ENCODE data around the gene PGLYRP1. TPM values are rescaled to one million over a fixed set of nuclear protein-coding genes. Genes with fewer than 3 reads are reported as not detected.

The PGLYRP1 gene
- total and polyA plus RNA-seq, 2 of the 13 experiments (the other 11 are each of a cell fraction or from before 2014, with no cell fraction given), result not detected

GRCh38 chr19:46035986-46036743 lies 13.3 kb upstream of the PGLYRP1 start:
- ATAC-seq, result peak; percentile 43
- CTCF ChIA-PET (ENCODE audit: low intra/inter-chr PET ratio, low total read pairs), result no interaction called here

More at GRCh38 chr19:46035986-46036743, 13.3 kb upstream of the PGLYRP1 start:
- Histone ChIP-seq H4K20me1 (ENCODE audit: insufficient read depth, low read length) (no peaks in the 10 kb centered on the region), H3K4me1 (ENCODE audit: insufficient read depth, low read length) (peaks cover 19% of the 10 kb centered on the region), H3K9ac (ENCODE audit: insufficient read depth, low read depth, low read length) (no peak overlapping the region), H3K27ac (ENCODE audit: extremely low read length, insufficient read depth, low read length) (no peak overlapping the region), H3K27me3 (ENCODE audit: control insufficient read depth in 1 of 2, insufficient read depth in 2 of 2, low read length in 2 of 2) (no peaks in the 10 kb centered on the region), H3K4me3 (replicated peaks in 1 of 3; ENCODE audit: insufficient read depth in 1 of 3, low read depth in 2 of 3, low read length in 3 of 3) (no peak overlapping the region), H3K36me3 (replicated peaks in 1 of 2; ENCODE audit: control insufficient read depth in 1 of 2, insufficient read depth in 2 of 2, low read length in 2 of 2) (no peaks in the 10 kb centered on the region), H3K4me2 (ENCODE audit: low read depth, low read length) (no peak overlapping the region), H3K9me3 (ENCODE audit: low read length) (no peaks in the 10 kb centered on the region), H3K79me2 (ENCODE audit: insufficient read depth, low read length) (no peaks in the 10 kb centered on the region), H2AFZ (ENCODE audit: low read length) (no peak overlapping the region)
- in situ Hi-C loops (cut with HindIII; ENCODE audit: extremely low pct_ligation_motif_present, low pct_unique_long_range_greater_than_20kb) (no loop called here), intact Hi-C loops (cut with micrococcal nuclease; ENCODE audit: unreplicated experiment) (loop anchor here (2.0 kb wide), 2 partner anchors 41 to 79 kb away; no protein-coding TSS in a partner anchor)
- FAIRE-seq, result no peak
- WGBS (ENCODE audit: low lambda C conversion rate), result 60% methylated on average over 1 of the region's 13 CpGs
- TF ChIP-seq ZNF687 (CRISPR knock-in tag; IDR thresholded peaks at IDR 0.05) (0 out of 2 replicates have a peak, but pooled peaks have one; percentile 21), ZNF589 (CRISPR knock-in tag; conservative IDR thresholded peaks at IDR 0.05) (no peak), AGO2 (optimal IDR thresholded peaks at IDR 0.05; ENCODE audit: low read depth, low read length) (peak; percentile 76)
- DNase-seq (ENCODE audit: low spot score), result no peak
- BruUV-seq (replicated peaks), result no TSS peak
- POLR2A ChIA-PET, result no interaction called here

All from HepG2 (cell line).